OCI-LY3 (cell line): ENCODE results near the gene AACS.

Experiments used
- EZH2phosphoT487 ChIP-seq: fragments of 200-600 bp; shearing (Covaris generic); IDR thresholded peaks from 2 replicates; pipeline ENCODE4 v1.6.1; 2018; ENCODE audit warnings: antibody characterized with exemption, mixed run types, low read depth
- TF ChIP-seq, protein P1 (sequence below): fragments of 200-600, 300-600 bp; sonication (generic); IDR thresholded peaks from 2 replicates; pipeline ENCODE4 v1.5.1; 2014; ENCODE audit warnings: antibody characterized with exemption, low read length, low read depth

DNA sequence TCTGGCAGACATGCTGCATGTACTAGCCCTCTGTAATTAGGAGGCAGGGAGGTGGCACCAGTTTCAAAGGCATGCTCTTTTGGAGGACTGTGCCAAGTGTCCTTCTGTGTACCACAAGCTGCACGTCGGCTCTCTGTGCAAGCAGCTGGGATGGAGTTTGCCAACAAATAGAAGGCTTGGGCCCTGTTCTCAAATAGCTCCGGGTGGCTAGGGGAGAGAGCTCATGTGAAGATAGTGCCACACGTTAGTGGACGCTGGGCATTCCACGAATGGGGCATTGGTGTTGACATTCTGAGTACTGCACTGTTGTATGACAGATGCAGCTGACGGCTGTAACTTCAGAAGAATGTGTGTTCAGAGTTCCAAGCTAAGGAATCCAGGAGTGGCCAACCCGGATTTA lies 4.4 kb downstream of the AACS start:
- TF ChIP-seq, protein P1, sequence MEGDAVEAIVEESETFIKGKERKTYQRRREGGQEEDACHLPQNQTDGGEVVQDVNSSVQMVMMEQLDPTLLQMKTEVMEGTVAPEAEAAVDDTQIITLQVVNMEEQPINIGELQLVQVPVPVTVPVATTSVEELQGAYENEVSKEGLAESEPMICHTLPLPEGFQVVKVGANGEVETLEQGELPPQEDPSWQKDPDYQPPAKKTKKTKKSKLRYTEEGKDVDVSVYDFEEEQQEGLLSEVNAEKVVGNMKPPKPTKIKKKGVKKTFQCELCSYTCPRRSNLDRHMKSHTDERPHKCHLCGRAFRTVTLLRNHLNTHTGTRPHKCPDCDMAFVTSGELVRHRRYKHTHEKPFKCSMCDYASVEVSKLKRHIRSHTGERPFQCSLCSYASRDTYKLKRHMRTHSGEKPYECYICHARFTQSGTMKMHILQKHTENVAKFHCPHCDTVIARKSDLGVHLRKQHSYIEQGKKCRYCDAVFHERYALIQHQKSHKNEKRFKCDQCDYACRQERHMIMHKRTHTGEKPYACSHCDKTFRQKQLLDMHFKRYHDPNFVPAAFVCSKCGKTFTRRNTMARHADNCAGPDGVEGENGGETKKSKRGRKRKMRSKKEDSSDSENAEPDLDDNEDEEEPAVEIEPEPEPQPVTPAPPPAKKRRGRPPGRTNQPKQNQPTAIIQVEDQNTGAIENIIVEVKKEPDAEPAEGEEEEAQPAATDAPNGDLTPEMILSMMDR: no peak
- TF ChIP-seq EZH2phosphoT487: no peak
